H1 (cell line): ENCODE measurements around the gene ITPK1. TPM values are rescaled to one million over a fixed set of nuclear protein-coding genes. Genes with fewer than 3 reads are reported as not detected.

Source experiments
- CTCF ChIA-PET: fragments of 300-600 bp; sonication (Branson Sonifier 250); formaldehyde crosslinking; loops from one replicate; lab custom pipeline; 2021; ENCODE audit not compliant: partially characterized antibody; lab: Charles Lee
- POLR2A ChIA-PET: fragments of 300-600 bp; sonication (Branson Sonifier 250); formaldehyde crosslinking; loops from one replicate; lab custom pipeline; 2021; ENCODE audit warnings: inconsistent platforms; ENCODE audit not compliant: partially characterized antibody; lab: Charles Lee
- DNase-seq, 2 experiments: peaks; one replicate each; pipeline versions ENCODE4 v3.0.0 to v3.0.0-alpha.2; 2010 to 2022; ENCODE audit warnings: low spot score in 2 of 2, low read depth in 1 of 2, mixed read lengths in 1 of 2
- FAIRE-seq: peaks from 2 replicates; lab custom pipeline; 2011; peaks lifted over from hg19 to GRCh38; lab: Jason Lieb, UNC
- H2AFZ ChIP-seq: 2 replicates; pipeline ENCODE4 v1.8.1; 2012; ENCODE audit warnings: low read length, inconsistent platforms
- H2AK5ac ChIP-seq: 2 replicates; pipeline ENCODE4 v1.6.1; 2013; ENCODE audit warnings: low read depth, low read length
- H2BK120ac ChIP-seq: replicated peaks from 2 replicates; pipeline ENCODE3; 2013; ENCODE audit warnings: low read depth, low read length, inconsistent platforms
- H2BK12ac ChIP-seq: 2 replicates; pipeline ENCODE4 v1.6.1; 2013; ENCODE audit warnings: low read depth, low read length
- H2BK15ac ChIP-seq: 2 replicates; pipeline ENCODE4 v1.6.1; 2013; ENCODE audit warnings: low read length
- H2BK20ac ChIP-seq: 2 replicates; pipeline ENCODE4 v1.6.1; 2013; ENCODE audit warnings: low read length
- H2BK5ac ChIP-seq: 2 replicates; pipeline ENCODE4 v1.6.1; 2013; ENCODE audit warnings: low read depth, low read length
- H3K14ac ChIP-seq: 2 replicates; pipeline ENCODE4 v1.6.1; 2013; ENCODE audit warnings: inconsistent platforms; ENCODE audit not compliant: insufficient read length
- H3K18ac ChIP-seq: 2 replicates; pipeline ENCODE4 v1.6.1; 2013; ENCODE audit warnings: low read length; ENCODE audit errors: extremely low read depth
- H3K23ac ChIP-seq: 2 replicates; pipeline ENCODE4 v1.6.1; 2013; ENCODE audit warnings: inconsistent platforms; ENCODE audit not compliant: insufficient read length
- H3K23me2 ChIP-seq: 2 replicates; pipeline ENCODE4 v1.6.1; 2013; ENCODE audit warnings: low read depth, low read length
- H3K27ac ChIP-seq: 2 replicates; pipeline ENCODE4 v1.6.1; 2011; ENCODE audit warnings: low read depth, low read length, inconsistent platforms
- H3K27me3 ChIP-seq, 4 experiments: replicated peaks in 1 of 4; 1 replicate in 1 of 4; 2 replicates in 3 of 4; pipeline versions ENCODE4 v1.6.1 to v1.8.1; 2011 to 2013; ENCODE audit warnings: low read length in 3 of 4, mild to moderate bottlenecking in 3 of 4, inconsistent platforms in 2 of 4, mixed read lengths in 2 of 4, moderate library complexity in 1 of 4; ENCODE audit not compliant: control insufficient read depth in 3 of 4, insufficient read depth in 3 of 4; ENCODE audit errors: extremely low read depth in 1 of 4
- H3K36me3 ChIP-seq, 4 experiments: 2 replicates each; pipeline versions ENCODE4 v1.6.1 to v1.8.1; 2011 to 2013; ENCODE audit warnings: mild to moderate bottlenecking in 4 of 4, low read length in 3 of 4, moderate library complexity in 2 of 4, control low read depth in 1 of 4, inconsistent platforms in 1 of 4; ENCODE audit not compliant: insufficient read depth in 4 of 4, control insufficient read depth in 2 of 4
- H3K4ac ChIP-seq: replicated peaks from 2 replicates; pipeline ENCODE3; 2013; ENCODE audit warnings: low read length, low read depth, mixed read lengths, inconsistent platforms; ENCODE audit not compliant: insufficient read length
- H3K4me1 ChIP-seq, 4 experiments: replicated peaks in 1 of 4; 1 replicate in 1 of 4; 2 replicates in 3 of 4; pipeline versions ENCODE4 v1.6.1 to v1.8.1; 2011 to 2013; ENCODE audit warnings: low read length in 3 of 4, inconsistent platforms in 2 of 4, mixed read lengths in 1 of 4; ENCODE audit not compliant: insufficient read depth in 4 of 4, control insufficient read depth in 3 of 4
- H3K4me2 ChIP-seq, 2 experiments: 2 replicates each; pipeline versions ENCODE4 v1.6.1 to v1.8.1; 2011 to 2013; ENCODE audit warnings: low read depth in 2 of 2, low read length in 2 of 2, control low read depth in 1 of 2, inconsistent platforms in 1 of 2, mild to moderate bottlenecking in 1 of 2; ENCODE audit not compliant: insufficient read depth in 1 of 2
- H3K4me3 ChIP-seq, 4 experiments: fragments of 200-600, 300-600 bp in 1 of 4; sonication (generic), shearing (Covaris generic), sonication (Bioruptor Twin) in 1 of 4; 2 replicates each; pipeline versions ENCODE4 v1.5.1 to v1.8.1; 2011 to 2016; ENCODE audit warnings: low read length in 4 of 4, low read depth in 3 of 4, control low read depth in 2 of 4, inconsistent platforms in 2 of 4, mild to moderate bottlenecking in 2 of 4, mixed read lengths in 1 of 4, moderate library complexity in 1 of 4; ENCODE audit not compliant: insufficient read depth in 2 of 4; ENCODE audit errors: extremely low read depth in 1 of 4
- H3K56ac ChIP-seq: replicated peaks from 2 replicates; pipeline ENCODE3; 2013; ENCODE audit warnings: low read depth, mild to moderate bottlenecking, mixed read lengths, low read length, inconsistent platforms; ENCODE audit not compliant: insufficient read length
- H3K79me1 ChIP-seq: 2 replicates; pipeline ENCODE4 v1.6.1; 2013; ENCODE audit warnings: low read depth, low read length, control low read depth
- H3K79me2 ChIP-seq, 2 experiments: 2 replicates each; pipeline versions ENCODE4 v1.6.1 to v1.8.1; 2012 to 2013; ENCODE audit warnings: low read length in 2 of 2, mild to moderate bottlenecking in 2 of 2, inconsistent platforms in 1 of 2; ENCODE audit not compliant: insufficient read depth in 2 of 2, control insufficient read depth in 1 of 2
- H3K9ac ChIP-seq, 4 experiments: replicated peaks in 1 of 4; 1 replicate in 1 of 4; 2 replicates in 3 of 4; pipeline versions ENCODE4 v1.6.1 to v1.8.1; 2011 to 2013; ENCODE audit warnings: low read depth in 3 of 4, low read length in 3 of 4, control low read depth in 2 of 4, mild to moderate bottlenecking in 2 of 4, moderate library complexity in 2 of 4, inconsistent platforms in 1 of 4; ENCODE audit errors: extremely low read depth in 1 of 4
- H3K9me3 ChIP-seq, 2 experiments: 2 replicates each; pipeline versions ENCODE4 v1.6.1 to v1.8.1; 2012 to 2013; ENCODE audit warnings: mild to moderate bottlenecking in 2 of 2, moderate library complexity in 2 of 2, control low read depth in 1 of 2, inconsistent platforms in 1 of 2, low read depth in 1 of 2, low read length in 1 of 2, mixed read lengths in 1 of 2; ENCODE audit not compliant: insufficient read depth in 2 of 2
- H4K20me1 ChIP-seq, 2 experiments: replicated peaks in 1 of 2; 2 replicates each; pipeline versions ENCODE3 to v1.8.1; 2011 to 2013; ENCODE audit warnings: inconsistent platforms in 2 of 2, low read length in 2 of 2, mild to moderate bottlenecking in 1 of 2; ENCODE audit not compliant: insufficient read depth in 2 of 2, control insufficient read depth in 1 of 2
- H4K5ac ChIP-seq: 2 replicates; pipeline ENCODE4 v1.6.1; 2013; ENCODE audit warnings: low read length, low read depth, mixed read lengths, inconsistent platforms; ENCODE audit not compliant: insufficient read length
- H4K8ac ChIP-seq: 2 replicates; pipeline ENCODE4 v1.8.0; 2013; ENCODE audit warnings: mild to moderate bottlenecking, moderate library complexity, low read length, inconsistent platforms; ENCODE audit not compliant: insufficient read depth; ENCODE audit errors: extremely low read depth
- H4K91ac ChIP-seq: replicated peaks from 2 replicates; pipeline ENCODE3; 2013; ENCODE audit warnings: low read length, mixed read lengths, inconsistent platforms; ENCODE audit not compliant: insufficient read length
- ASH2L ChIP-seq: fragments of 200-600, 300-600 bp; sonication (generic); IDR thresholded peaks from one replicate; pipeline ENCODE4 v1.7.1; 2017; ENCODE audit warnings: low read length
- ATF2 ChIP-seq: IDR thresholded peaks from 2 replicates; pipeline ENCODE4 v1.6.1; 2012; ENCODE audit warnings: low read length, inconsistent platforms
- CHD2 ChIP-seq: IDR thresholded peaks from 2 replicates; pipeline ENCODE4 v1.6.1; 2012; ENCODE audit warnings: low read length, improper control_type of control experiment
- EGR1 ChIP-seq: IDR thresholded peaks from 2 replicates; pipeline ENCODE4 v1.6.1; 2011; ENCODE audit warnings: low read depth, low read length, borderline replicate concordance
- POLR2A ChIP-seq, 2 experiments: IDR thresholded peaks; 1 replicate in 1 of 2; 2 replicates in 1 of 2; pipeline ENCODE4 v1.6.1; 2011; ENCODE audit warnings: low read depth in 2 of 2, low read length in 2 of 2, mild to moderate bottlenecking in 2 of 2; ENCODE audit errors: control extremely low read depth in 1 of 2
- POLR2AphosphoS5 ChIP-seq: IDR thresholded peaks from 2 replicates; pipeline ENCODE4 v1.6.1; 2011; ENCODE audit warnings: low read depth, low read length
- RBBP5 ChIP-seq: IDR thresholded peaks from 2 replicates; pipeline ENCODE4 v1.7.1; 2012; ENCODE audit warnings: low read depth, mild to moderate bottlenecking, inconsistent platforms, low read length, moderate library complexity, borderline replicate concordance
- TBP ChIP-seq: IDR thresholded peaks from 2 replicates; pipeline ENCODE4 v1.6.1; 2011; ENCODE audit warnings: low read depth, low read length, improper control_type of control experiment
- TCF12 ChIP-seq: IDR thresholded peaks from 2 replicates; pipeline ENCODE4 v1.6.1; 2011; ENCODE audit warnings: low read depth, mild to moderate bottlenecking, low read length
- WGBS, 2 experiments: shearing (Covaris generic) in 1 of 2; methylation state at CpG; one replicate each; pipeline versions ENCODE4 v1.1.6 to v1.1.7; 2013 to 2015; ENCODE audit warnings: low lambda C conversion rate in 2 of 2, mixed read lengths in 2 of 2, inconsistent platforms in 1 of 2, low coverage in 1 of 2, missing lambda C conversion rate in 1 of 2; ENCODE audit not compliant: insufficient replicate concordance in 2 of 2, insufficient coverage in 1 of 2, insufficient read length in 1 of 2; ENCODE audit errors: extremely low coverage in 1 of 2, missing lambda C conversion rate in 1 of 2; 5-methylcytosine and 5-hydroxymethylcytosine counted together
- polyA plus RNA-seq, 7 experiments: library from polyadenylated mRNA; depleted of rRNA in 3 of 7; stranded (reverse) in 5 of 7; unstranded in 2 of 7; fragments of >200 nt in 5 of 7; fragments of 200-250 nt in 2 of 7; gene quantifications; 1 replicate in 5 of 7; 2 replicates in 1 of 7; 4 replicates in 1 of 7; pipeline versions ENCODE4 v1.2.1 to v1.2.3, GENCODE V29; 2011 to 2013; ENCODE audit warnings: missing spikeins in 2 of 7, mixed read lengths in 2 of 7
- total RNA-seq: library from RNA; stranded (reverse); fragmentation: NEBNext Ultra II Directional; extraction: Animal tissue kit (Norgen Biotek cat#: 25700); gene quantifications from 2 replicates; pipeline ENCODE4 v1.2.1, GENCODE V29; 2021
- TF ChIP-seq, protein P1 (sequence below): IDR thresholded peaks from 2 replicates; pipeline ENCODE4 v1.6.1; 2012; ENCODE audit warnings: inconsistent platforms

The ITPK1 gene
- total and polyA plus RNA-seq, 2 of the 8 experiments (the other 6 are each of a cell fraction or from before 2014, with no cell fraction given) = 108 to 143 TPM

- H4K20me1 ChIP-seq = peaks cover 6 to 10% of the 10 kb centered on the region in 2 experiments
- H3K9me3 ChIP-seq = no peaks in the 10 kb centered on the region
- peaks cover 6 to 44% of the 10 kb centered on the region in 2 experiments; a peak in 3 of 4 replicates for H3K79me2 ChIP-seq
- peak overlapping the region; percentile 77 for H4K91ac ChIP-seq
- no peak overlapping the region for H3K14ac ChIP-seq
- H2AK5ac ChIP-seq = no peak overlapping the region
- no peak overlapping the region; the same call in 1 of the 2 replicates for H3K27ac ChIP-seq
- peak overlapping the region; percentile 89 to 98 for H3K4me2 ChIP-seq
- H2BK15ac ChIP-seq = no peak overlapping the region
- H3K4me3 ChIP-seq = peak overlapping the region; percentile 77 to 100 (median 88)
- H3K23ac ChIP-seq = no peak overlapping the region
- DNase-seq = peak in 1 of 2 experiments; percentile 84
- H3K56ac ChIP-seq = no peak overlapping the region
- H2AFZ ChIP-seq = no peak overlapping the region
- peak overlapping the region; percentile 38 to 82 (median 54); a peak in 6 of 7 replicates for H3K9ac ChIP-seq
- no peaks in the 10 kb centered on the region for H3K36me3 ChIP-seq
- no peak overlapping the region for H2BK12ac ChIP-seq
- H4K5ac ChIP-seq = peak overlapping the region; percentile 69
- CTCF ChIA-PET = interaction anchor here (1.0 to 5.0 kb wide), 14 partner anchors 9 to 163 kb away, joined by 3 to 128 read pairs (median 14); no protein-coding TSS in a partner anchor
- peak overlapping the region; percentile 62 for H3K4ac ChIP-seq
- peaks cover 9% of the 10 kb centered on the region; the same call in 1 of the 2 replicates for H3K79me1 ChIP-seq
- no peak overlapping the region; the same call in 1 of the 2 replicates for H2BK5ac ChIP-seq
- H3K23me2 ChIP-seq = peaks cover 11% of the 10 kb centered on the region
- H3K27me3 ChIP-seq = no peaks in the 10 kb centered on the region
- H4K8ac ChIP-seq = peak overlapping the region; percentile 76
- H3K4me1 ChIP-seq = peaks cover 10 to 17% (median 12%) of the 10 kb centered on the region in 4 experiments
- no peak overlapping the region for H2BK120ac ChIP-seq
- H3K18ac ChIP-seq = peak overlapping the region; percentile 12
- 3% methylated on average over 18 of the region's 99 CpGs; no CpG with 5 or more reads in 1 of the 2 experiments for WGBS, 2 experiments
- POLR2A ChIA-PET = interaction anchor here (1.6 to 2.2 kb wide), 3 partner anchors 10 to 122 kb away, joined by 3 to 7 read pairs (median 5); no protein-coding TSS in a partner anchor
- no peak overlapping the region for H2BK20ac ChIP-seq
- FAIRE-seq = no peak
- no peak for TF ChIP-seq TBP
- peak; percentile 80; the same call in 1 of the 2 replicates for TF ChIP-seq RBBP5
- no peak for TF ChIP-seq ATF2
- no peak for TF ChIP-seq TCF12
- TF ChIP-seq POLR2AphosphoS5 = peak; percentile 17; the same call in 1 of the 2 replicates
- no peak for TF ChIP-seq ASH2L
- peak; percentile 53 for TF ChIP-seq EGR1
- TF ChIP-seq CHD2 = no peak
- no peak for TF ChIP-seq POLR2A (IDR thresholded peaks at IDR 0.05; ENCODE audit: control extremely low read depth in 1 of 2, low read depth in 2 of 2, low read length in 2 of 2)
- TF ChIP-seq, protein P1, sequence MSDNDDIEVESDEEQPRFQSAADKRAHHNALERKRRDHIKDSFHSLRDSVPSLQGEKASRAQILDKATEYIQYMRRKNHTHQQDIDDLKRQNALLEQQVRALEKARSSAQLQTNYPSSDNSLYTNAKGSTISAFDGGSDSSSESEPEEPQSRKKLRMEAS = 0 out of 2 replicates have a peak, but pooled peaks have one; percentile 6
These were observed 480 bp downstream of the ITPK1 start for GRCh38 chr14:93115069-93115820.
